ENCODE results near the gene MAP7. TPM values are rescaled to one million over a fixed set of nuclear protein-coding genes. Genes with fewer than 3 reads are reported as not detected.
"Not testable (repeated sequence)": the region's sequence is repeated elsewhere in the genome, so short reads cannot be mapped to it uniquely, and the experiment has no call there.

Gene MAP7
- polyA plus RNA-seq, 1 donor from 2014 or later = 5.1 TPM

DNA sequence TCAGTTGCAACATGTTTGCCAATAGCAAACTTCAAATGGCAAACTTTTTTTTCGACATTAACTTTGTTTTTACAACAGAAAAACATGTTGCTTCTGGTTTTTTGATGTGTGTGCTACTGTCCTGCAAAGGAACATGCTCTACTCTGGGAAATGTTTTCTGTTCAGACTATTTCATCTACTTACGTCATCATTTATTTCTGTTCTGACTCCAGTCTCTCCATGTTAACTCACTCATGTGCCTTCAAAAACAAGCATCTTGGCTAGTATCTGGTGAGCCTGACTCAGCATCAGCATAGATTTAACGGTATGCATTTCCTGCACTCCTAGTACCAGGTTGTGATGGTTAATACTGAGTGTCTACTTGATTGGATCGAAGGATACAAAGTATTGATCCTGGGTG, 36.1 kb upstream of the MAP7 start:
- Histone ChIP-seq H2AFZ (ENCODE audit: low read depth, low read length) (no peak overlapping the region), H3K4me2 (ENCODE audit: low read length) (no peak overlapping the region), H3K36me3 (ENCODE audit: insufficient read depth, low read length) (no peaks in the 10 kb centered on the region), H3K79me2 (replicated peaks; ENCODE audit: insufficient read depth, low read length) (no peaks in the 10 kb centered on the region), H3K9me2 (ENCODE audit: insufficient read depth, low read length) (no peaks in the 10 kb centered on the region), H3K27me3 (ENCODE audit: insufficient read depth, low read depth, low read length) (no peaks in the 10 kb centered on the region), H3K9ac (ENCODE audit: low read length) (no peak overlapping the region), H3K9me3 (ENCODE audit: low read length) (no peaks in the 10 kb centered on the region), H3K27ac (ENCODE audit: low read length) (no peak overlapping the region), H3K4me3 (ENCODE audit: low read length) (no peak overlapping the region), H4K20me1 (ENCODE audit: insufficient read depth) (no peaks in the 10 kb centered on the region), H3F3A (ENCODE audit: insufficient read depth, low read length, poor library complexity, severe bottlenecking) (no peaks in the 10 kb centered on the region)
- TF ChIP-seq SMC3 (conservative IDR thresholded peaks at IDR 0.05; ENCODE audit: poor library complexity) (no peak), EP300 (conservative IDR thresholded peaks at IDR 0.05; ENCODE audit: poor library complexity, severe bottlenecking) (no peak), MXI1 (conservative IDR thresholded peaks at IDR 0.05; ENCODE audit: poor library complexity, severe bottlenecking) (no peak), TAF1 (IDR thresholded peaks at IDR 0.05; ENCODE audit: low read depth) (no peak), REST (IDR thresholded peaks at IDR 0.05; ENCODE audit: borderline replicate concordance) (no peak), EZH2 (IDR thresholded peaks at IDR 0.05; ENCODE audit: borderline replicate concordance, insufficient read depth, low read length, poor library complexity, severe bottlenecking) (no peak), RAD21 (conservative IDR thresholded peaks at IDR 0.05) (no peak), POLR2AphosphoS5 (IDR thresholded peaks at IDR 0.05) (no peak)
- TF ChIP-seq, protein P1, sequence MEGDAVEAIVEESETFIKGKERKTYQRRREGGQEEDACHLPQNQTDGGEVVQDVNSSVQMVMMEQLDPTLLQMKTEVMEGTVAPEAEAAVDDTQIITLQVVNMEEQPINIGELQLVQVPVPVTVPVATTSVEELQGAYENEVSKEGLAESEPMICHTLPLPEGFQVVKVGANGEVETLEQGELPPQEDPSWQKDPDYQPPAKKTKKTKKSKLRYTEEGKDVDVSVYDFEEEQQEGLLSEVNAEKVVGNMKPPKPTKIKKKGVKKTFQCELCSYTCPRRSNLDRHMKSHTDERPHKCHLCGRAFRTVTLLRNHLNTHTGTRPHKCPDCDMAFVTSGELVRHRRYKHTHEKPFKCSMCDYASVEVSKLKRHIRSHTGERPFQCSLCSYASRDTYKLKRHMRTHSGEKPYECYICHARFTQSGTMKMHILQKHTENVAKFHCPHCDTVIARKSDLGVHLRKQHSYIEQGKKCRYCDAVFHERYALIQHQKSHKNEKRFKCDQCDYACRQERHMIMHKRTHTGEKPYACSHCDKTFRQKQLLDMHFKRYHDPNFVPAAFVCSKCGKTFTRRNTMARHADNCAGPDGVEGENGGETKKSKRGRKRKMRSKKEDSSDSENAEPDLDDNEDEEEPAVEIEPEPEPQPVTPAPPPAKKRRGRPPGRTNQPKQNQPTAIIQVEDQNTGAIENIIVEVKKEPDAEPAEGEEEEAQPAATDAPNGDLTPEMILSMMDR (IDR thresholded peaks at IDR 0.05; ENCODE audit: poor library complexity, severe bottlenecking) = no peak

- H2AFZ ChIP-seq (ENCODE audit: low read depth, low read length); H3K4me3 ChIP-seq (ENCODE audit: low read length); H3F3A ChIP-seq (ENCODE audit: insufficient read depth, low read length, poor library complexity, severe bottlenecking); H3K36me3 ChIP-seq (ENCODE audit: insufficient read depth, low read length); H3K27ac ChIP-seq (ENCODE audit: low read length); H3K27me3 ChIP-seq (ENCODE audit: insufficient read depth, low read depth, low read length); H4K20me1 ChIP-seq (ENCODE audit: insufficient read depth); H3K9ac ChIP-seq (ENCODE audit: low read length); H3K4me2 ChIP-seq (ENCODE audit: low read length); H3K9me3 ChIP-seq (ENCODE audit: low read length); H3K79me2 ChIP-seq (replicated peaks; ENCODE audit: insufficient read depth, low read length); H3K9me2 ChIP-seq (ENCODE audit: insufficient read depth, low read length): not testable (repeated sequence)
Measured at GRCh38 chr6:136585523-136585922, 35.3 kb upstream of the MAP7 start.

- H3K36me3 ChIP-seq (ENCODE audit: insufficient read depth, low read length); H3K4me3 ChIP-seq (ENCODE audit: low read length); H3K9ac ChIP-seq (ENCODE audit: low read length); H3K27ac ChIP-seq (ENCODE audit: low read length); H3K9me2 ChIP-seq (ENCODE audit: insufficient read depth, low read length); H3K4me2 ChIP-seq (ENCODE audit: low read length); H3K79me2 ChIP-seq (replicated peaks; ENCODE audit: insufficient read depth, low read length); H3K9me3 ChIP-seq (ENCODE audit: low read length); H2AFZ ChIP-seq (ENCODE audit: low read depth, low read length); H3K27me3 ChIP-seq (ENCODE audit: insufficient read depth, low read depth, low read length); H3F3A ChIP-seq (ENCODE audit: insufficient read depth, low read length, poor library complexity, severe bottlenecking); H4K20me1 ChIP-seq (ENCODE audit: insufficient read depth): not testable (repeated sequence)
Measured at GRCh38 chr6:136584290-136584689, 34.1 kb upstream of the MAP7 start.

Measured in neural cell (in vitro differentiated cells).